ENCODE measurements around the gene MCM9. TPM values are rescaled to one million over a fixed set of nuclear protein-coding genes. Genes with fewer than 3 reads are reported as not detected.

The MCM9 gene
- total RNA-seq, 2 donors from 2014 or later: 13.6 to 24.8 TPM

- DNase-seq (ENCODE audit: low spot score): no peak
- TF ChIP-seq POLR2AphosphoS5 (IDR thresholded peaks at IDR 0.05) (no peak), CTCF (IDR thresholded peaks at IDR 0.05) (no peak), POLR2A (IDR thresholded peaks at IDR 0.05) (no peak)
- Histone ChIP-seq H3K27ac (no peak overlapping the region), H3K4me3 (no peak overlapping the region), H3K4me1 (replicated peaks) (peaks cover 6% of the 10 kb centered on the region), H3K36me3 (no peaks in the 10 kb centered on the region), H3K9me3 (no peaks in the 10 kb centered on the region), H3K27me3 (replicated peaks; ENCODE audit: insufficient read depth) (no peaks in the 10 kb centered on the region)
- intact Hi-C loops (cut with DNase I): no loop called here
- WGBS: 97% methylated on average over 4 of the region's 4 CpGs
Measured at GRCh38 chr6:118862443-118862842, 72.5 kb downstream of the MCM9 start.

GRCh38 chr6:118860880-118861279 lies 74.1 kb downstream of the MCM9 start:
- H3K4me3 ChIP-seq: no peak overlapping the region
- 95% methylated on average over 10 of the region's 10 CpGs for WGBS
- no peaks in the 10 kb centered on the region for H3K27me3 ChIP-seq (replicated peaks; ENCODE audit: insufficient read depth)
- no peaks in the 10 kb centered on the region for H3K9me3 ChIP-seq
- H3K27ac ChIP-seq: no peak overlapping the region
- no peaks in the 10 kb centered on the region for H3K36me3 ChIP-seq
- DNase-seq (ENCODE audit: low spot score): no peak
- H3K4me1 ChIP-seq (replicated peaks): peaks cover 6% of the 10 kb centered on the region
- intact Hi-C loops (cut with DNase I): no loop called here
- no peak for TF ChIP-seq POLR2AphosphoS5 (IDR thresholded peaks at IDR 0.05)
- TF ChIP-seq CTCF (IDR thresholded peaks at IDR 0.05): no peak
- no peak for TF ChIP-seq POLR2A (IDR thresholded peaks at IDR 0.05)

GRCh38 chr6:118860363-118860762 lies 74.6 kb downstream of the MCM9 start:
- 97% methylated on average over 1 of the region's 1 CpG for WGBS
- TF ChIP-seq CTCF (IDR thresholded peaks at IDR 0.05): no peak
- no peak for TF ChIP-seq POLR2A (IDR thresholded peaks at IDR 0.05)
- no peak for TF ChIP-seq POLR2AphosphoS5 (IDR thresholded peaks at IDR 0.05)

GRCh38 chr6:118859517-118860064 lies 75.4 kb downstream of the MCM9 start:
- Histone ChIP-seq H3K4me3 (no peak overlapping the region), H3K36me3 (no peaks in the 10 kb centered on the region), H3K27ac (no peak overlapping the region), H3K27me3 (replicated peaks; ENCODE audit: insufficient read depth) (no peaks in the 10 kb centered on the region), H3K4me1 (replicated peaks) (no peaks in the 10 kb centered on the region), H3K9me3 (no peaks in the 10 kb centered on the region)
- DNase-seq (ENCODE audit: low spot score): no peak
- intact Hi-C loops (cut with DNase I): no loop called here
- TF ChIP-seq POLR2A (IDR thresholded peaks at IDR 0.05) (no peak), CTCF (IDR thresholded peaks at IDR 0.05) (no peak), POLR2AphosphoS5 (IDR thresholded peaks at IDR 0.05) (no peak)
- WGBS: 68% methylated on average over 3 of the region's 3 CpGs

More at GRCh38 chr6:118860363-118860762, 74.6 kb downstream of the MCM9 start:
- H3K36me3 ChIP-seq: no peaks in the 10 kb centered on the region
- DNase-seq (ENCODE audit: low spot score): no peak
- peaks cover 6% of the 10 kb centered on the region for H3K4me1 ChIP-seq (replicated peaks)
- no peaks in the 10 kb centered on the region for H3K27me3 ChIP-seq (replicated peaks; ENCODE audit: insufficient read depth)
- H3K9me3 ChIP-seq: no peaks in the 10 kb centered on the region
- intact Hi-C loops (cut with DNase I): no loop called here
- H3K27ac ChIP-seq: no peak overlapping the region
- H3K4me3 ChIP-seq: no peak overlapping the region

GRCh38 chr6:118856301-118856700 lies 78.7 kb downstream of the MCM9 start:
- WGBS: 79% methylated on average over 4 of the region's 4 CpGs
- intact Hi-C loops (cut with DNase I): no loop called here
- Histone ChIP-seq H3K9me3 (no peaks in the 10 kb centered on the region), H3K27me3 (replicated peaks; ENCODE audit: insufficient read depth) (no peaks in the 10 kb centered on the region), H3K4me1 (replicated peaks) (no peaks in the 10 kb centered on the region), H3K4me3 (no peak overlapping the region), H3K27ac (no peak overlapping the region), H3K36me3 (no peaks in the 10 kb centered on the region)
- no peak for DNase-seq (ENCODE audit: low spot score)
- no peak for TF ChIP-seq CTCF (IDR thresholded peaks at IDR 0.05)
- no peak for TF ChIP-seq POLR2AphosphoS5 (IDR thresholded peaks at IDR 0.05)
- no peak for TF ChIP-seq POLR2A (IDR thresholded peaks at IDR 0.05)
